Measurements from ENCODE around the gene TXK.

The TXK gene

DNA sequence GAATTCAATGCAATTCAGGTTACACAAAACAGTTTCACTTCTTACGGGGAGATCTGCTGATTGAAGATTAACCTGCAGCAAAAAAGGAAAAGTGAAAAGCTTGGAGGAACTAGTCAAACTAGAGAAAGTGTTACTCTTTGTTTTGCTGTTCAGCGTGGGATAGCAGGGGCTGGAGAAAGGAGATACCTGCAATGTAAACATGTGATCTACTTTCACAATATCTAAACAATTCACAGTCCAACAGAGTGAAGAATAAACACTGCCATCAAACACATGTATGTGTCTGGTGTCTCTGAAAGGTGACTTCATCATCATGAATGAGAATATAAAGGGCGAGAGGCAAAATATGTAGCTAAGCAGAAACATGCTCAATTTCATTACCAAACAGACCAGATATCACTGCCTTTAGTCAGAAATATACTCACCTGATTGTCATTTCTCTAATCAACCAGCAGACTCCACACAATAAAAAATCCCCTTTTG is 91.0 kb downstream of the TXK start:
- TF ChIP-seq ZNF274 (IDR thresholded peaks at IDR 0.05; ENCODE audit: low read depth, low read length): no peak
- H3K4me3 ChIP-seq (ENCODE audit: low read length): no peak overlapping the region

DNA sequence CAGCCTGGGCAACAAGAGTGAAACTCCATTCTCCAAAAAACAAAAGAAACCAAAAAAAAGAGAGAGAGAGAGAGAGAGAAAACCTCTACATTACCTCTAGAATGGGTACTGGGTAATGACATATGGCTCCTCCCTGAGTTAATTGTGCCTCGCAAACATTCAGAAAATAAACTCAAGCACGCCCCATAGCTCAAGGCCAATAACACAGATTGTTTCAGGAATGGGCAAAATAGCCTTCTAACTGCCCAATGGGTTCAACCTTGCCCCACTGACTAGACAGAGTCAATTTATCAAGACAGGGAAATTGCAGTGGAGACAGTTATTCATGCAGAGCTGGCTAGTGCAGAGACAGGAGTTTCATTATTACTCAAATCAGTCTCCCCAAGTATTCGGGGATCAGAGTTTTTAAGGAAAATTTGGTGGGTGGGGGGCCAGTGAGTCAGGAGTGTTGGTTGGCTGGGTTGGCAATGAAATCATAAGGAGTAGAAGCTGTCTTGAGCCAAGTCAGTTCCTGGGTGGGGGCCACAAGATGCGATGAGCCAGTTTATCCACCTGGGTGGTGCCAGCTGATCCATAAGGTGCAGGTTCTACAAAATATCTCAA is 92.4 kb downstream of the TXK start:
- no peak for TF ChIP-seq ZNF274 (IDR thresholded peaks at IDR 0.05; ENCODE audit: low read depth, low read length)
- H3K4me3 ChIP-seq (ENCODE audit: low read length): no peak overlapping the region

DNA sequence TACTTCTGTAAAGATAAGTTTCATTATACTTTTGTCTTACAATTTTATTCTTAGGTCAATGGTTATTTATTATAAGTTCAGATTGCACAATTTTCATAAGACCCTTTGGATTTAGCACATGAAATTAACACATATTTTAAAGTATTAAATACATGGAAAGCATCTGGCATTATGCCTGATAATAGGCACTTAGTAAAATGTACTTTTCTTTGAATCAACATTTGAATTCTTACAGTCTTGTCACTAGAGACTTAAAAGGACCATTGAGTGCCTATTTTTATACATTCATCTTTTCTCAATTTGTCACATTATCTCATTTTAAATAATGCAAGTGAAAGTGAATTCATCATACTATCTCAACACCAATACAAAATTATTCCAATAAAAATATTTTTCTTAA is 94.5 kb downstream of the TXK start:
- no peak overlapping the region for H3K4me3 ChIP-seq (ENCODE audit: low read length)
- TF ChIP-seq ZNF274 (IDR thresholded peaks at IDR 0.05; ENCODE audit: low read depth, low read length): no peak

DNA sequence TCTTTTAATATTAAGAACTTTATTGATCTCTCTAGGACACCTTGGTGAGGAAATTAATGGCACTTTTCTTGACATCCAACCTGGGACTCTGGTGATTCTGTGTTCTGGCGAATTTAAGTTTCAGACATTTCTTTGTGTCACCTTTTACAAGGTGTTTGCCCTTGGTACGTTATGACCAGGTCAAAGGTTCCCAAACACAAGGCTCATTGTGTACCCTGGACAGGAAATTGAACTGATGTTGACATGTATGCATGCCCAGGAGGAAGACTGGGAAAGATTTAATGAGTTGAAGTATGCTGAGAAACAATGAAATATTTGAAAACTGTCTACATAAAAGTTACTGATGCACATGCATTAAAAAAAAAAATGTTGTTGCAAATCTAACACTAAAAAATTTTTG is 95.4 kb downstream of the TXK start:
- no peak for TF ChIP-seq ZNF274 (IDR thresholded peaks at IDR 0.05; ENCODE audit: low read depth, low read length)
- H3K4me3 ChIP-seq (ENCODE audit: low read length): no peak overlapping the region

DNA sequence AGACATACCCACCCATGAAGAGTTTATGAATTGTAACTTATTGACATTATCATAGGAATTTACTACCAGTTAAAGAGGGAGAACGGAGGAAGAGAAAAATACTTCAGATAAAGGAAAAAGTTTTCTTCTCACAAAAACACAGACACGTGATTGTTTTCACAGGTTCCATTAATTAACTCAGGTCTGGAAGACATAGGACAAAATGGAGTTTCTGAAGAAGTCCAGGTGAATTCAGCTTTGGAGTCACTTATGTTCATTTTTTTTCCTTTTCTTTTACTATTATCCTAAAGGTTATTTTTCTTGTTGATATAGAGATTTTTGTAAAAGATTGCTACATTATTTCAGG is 97.0 kb downstream of the TXK start:
- no peak for TF ChIP-seq ZNF274 (IDR thresholded peaks at IDR 0.05; ENCODE audit: low read depth, low read length)
- H3K4me3 ChIP-seq (ENCODE audit: low read length): no peak overlapping the region

DNA sequence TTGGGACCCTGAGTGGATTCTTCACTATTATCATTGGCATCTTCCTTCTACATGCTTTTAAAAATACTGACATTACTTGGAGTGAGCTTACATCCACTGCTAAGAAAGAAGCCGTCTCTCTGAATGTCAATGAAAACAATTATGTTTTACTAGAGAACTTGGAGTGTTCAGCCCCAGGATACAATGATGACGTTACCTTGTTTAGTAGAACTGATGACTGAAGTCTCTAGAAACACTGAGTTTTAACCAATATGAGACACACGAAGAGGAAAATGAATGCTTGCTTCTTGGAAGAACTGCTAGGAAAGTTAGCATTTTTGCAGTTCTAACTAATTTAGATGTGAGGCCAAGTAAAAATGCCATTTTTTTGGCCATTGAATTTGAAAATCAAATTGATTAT is 98.1 kb downstream of the TXK start:
- TF ChIP-seq ZNF274 (IDR thresholded peaks at IDR 0.05; ENCODE audit: low read depth, low read length): no peak
- no peak overlapping the region for H3K4me3 ChIP-seq (ENCODE audit: low read length)

DNA sequence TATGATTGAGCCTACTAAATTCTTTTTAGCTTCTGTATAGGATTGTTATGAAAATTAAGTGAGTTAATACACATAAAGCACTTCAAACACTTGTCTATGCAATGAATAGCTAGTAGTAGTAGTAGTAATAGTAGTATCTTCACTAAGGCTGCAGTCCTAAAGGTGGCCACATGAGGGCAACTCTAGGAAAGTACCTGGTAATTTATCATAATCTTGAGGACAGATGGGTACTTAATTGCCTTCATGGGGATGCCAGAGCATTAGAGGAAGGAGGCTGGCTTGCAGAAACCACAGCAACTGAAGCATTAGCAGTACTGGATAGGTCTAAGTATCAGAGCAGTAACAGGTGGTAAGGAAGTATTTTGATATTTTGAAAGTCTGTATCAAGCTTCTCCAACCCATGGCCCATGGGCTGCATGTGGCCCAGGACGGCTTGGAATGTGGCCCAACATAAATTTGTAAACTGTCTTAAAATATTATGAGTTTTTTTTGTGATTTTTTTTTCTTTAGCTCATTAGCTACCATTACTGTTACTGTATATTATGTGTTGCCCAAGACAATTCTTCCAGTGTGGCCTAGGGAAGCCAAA is 100.1 kb downstream of the TXK start:
- H3K4me3 ChIP-seq (ENCODE audit: low read length): no peak overlapping the region
- no peak for TF ChIP-seq ZNF274 (IDR thresholded peaks at IDR 0.05; ENCODE audit: low read depth, low read length)

DNA sequence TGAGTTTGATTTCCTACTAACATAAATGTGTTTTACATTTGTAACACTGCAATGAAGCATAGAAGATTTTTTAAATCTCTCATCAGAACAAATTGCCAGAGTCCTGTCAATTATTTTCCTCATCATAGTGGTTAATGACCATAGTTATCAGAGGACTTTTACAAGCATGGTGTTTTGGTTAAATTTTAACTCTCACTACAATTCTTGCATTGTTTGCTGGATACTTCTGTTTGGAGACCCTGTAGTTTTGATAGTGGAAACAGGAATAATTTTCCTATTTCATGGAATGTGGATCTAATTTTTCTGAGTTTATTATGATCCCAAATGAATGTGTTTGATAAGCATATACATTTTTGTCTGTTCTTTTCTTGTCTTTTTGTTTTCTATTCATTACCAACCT is 100.6 kb downstream of the TXK start:
- no peak overlapping the region for H3K4me3 ChIP-seq (ENCODE audit: low read length)
- no peak for TF ChIP-seq ZNF274 (IDR thresholded peaks at IDR 0.05; ENCODE audit: low read depth, low read length)

DNA sequence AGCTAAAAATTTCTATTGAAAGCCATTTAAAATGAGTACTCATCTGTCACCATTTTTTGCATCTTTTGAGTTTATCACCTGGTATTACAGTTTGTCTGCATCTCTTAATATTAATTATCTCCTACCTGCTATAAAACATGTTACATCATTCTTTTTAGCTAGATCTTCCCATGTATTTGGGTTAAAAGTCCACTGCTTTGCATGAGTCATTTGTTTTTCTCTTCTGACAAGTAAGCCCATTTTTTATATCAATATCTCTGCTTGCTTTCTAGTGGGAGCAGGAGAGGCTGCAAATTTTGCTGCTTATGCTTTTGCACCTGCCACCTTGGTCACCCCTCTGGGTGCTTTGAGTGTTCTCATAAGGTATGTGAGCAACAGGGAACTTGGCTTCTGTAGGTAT is 101.3 kb downstream of the TXK start:
- no peak overlapping the region for H3K4me3 ChIP-seq (ENCODE audit: low read length)
- no peak for TF ChIP-seq ZNF274 (IDR thresholded peaks at IDR 0.05; ENCODE audit: low read depth, low read length)

DNA sequence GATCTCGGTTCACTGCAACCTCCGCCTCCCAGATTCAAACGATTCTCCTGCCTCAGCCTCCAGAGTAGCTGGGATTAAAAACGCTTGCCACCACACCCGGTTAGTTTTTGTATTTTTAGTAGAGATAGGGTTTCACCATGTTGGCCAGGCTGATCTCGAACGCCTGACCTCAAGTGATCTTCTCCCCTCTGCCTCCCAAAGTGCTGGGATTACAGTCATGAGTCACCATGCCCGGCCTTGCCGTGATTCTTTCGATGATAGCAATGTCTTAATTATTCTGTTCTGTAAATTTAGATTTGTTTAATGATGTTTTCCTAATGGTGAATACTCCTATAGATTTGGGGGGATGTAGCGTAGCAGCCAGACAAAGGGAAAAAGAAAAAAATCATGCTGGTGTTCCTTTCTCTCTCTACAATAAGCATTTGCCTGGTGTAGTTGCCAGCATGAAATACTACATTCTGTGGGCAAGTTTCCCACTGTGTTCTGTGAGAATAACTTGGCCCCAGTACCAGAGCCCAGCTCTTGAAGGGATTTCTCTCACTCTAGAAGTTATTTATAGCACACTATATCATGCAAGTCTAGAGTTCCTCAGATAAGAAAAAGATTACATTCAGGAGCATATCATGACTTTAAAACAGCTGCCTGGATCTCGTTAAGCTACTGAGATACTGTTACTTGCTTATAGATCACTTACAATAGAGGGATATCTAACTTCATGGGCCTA is 102.1 kb downstream of the TXK start:
- TF ChIP-seq ZNF274 (IDR thresholded peaks at IDR 0.05; ENCODE audit: low read depth, low read length): no peak
- H3K4me3 ChIP-seq (ENCODE audit: low read length): no peak overlapping the region

DNA sequence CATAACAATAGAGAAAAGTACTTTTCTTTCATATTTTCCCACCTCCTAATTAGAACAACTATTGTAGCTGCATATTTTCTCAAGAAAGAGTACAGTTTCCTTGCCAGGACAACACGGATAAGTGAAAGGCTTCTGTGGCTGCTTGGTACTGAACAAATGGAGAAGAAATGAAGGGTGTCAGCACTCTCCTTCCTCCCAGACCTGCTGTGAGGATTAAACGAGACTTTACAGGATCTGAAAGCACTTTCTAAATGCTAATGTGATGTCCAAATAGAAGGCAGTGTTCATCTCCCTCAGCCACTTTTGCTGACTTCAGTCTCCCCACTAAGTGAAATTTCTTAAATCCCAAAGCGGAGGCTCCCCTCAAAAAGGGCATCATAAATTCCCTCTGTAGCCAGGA is 103.6 kb downstream of the TXK start:
- H3K4me3 ChIP-seq (ENCODE audit: low read length): no peak overlapping the region
- TF ChIP-seq ZNF274 (IDR thresholded peaks at IDR 0.05; ENCODE audit: low read depth, low read length): no peak

DNA sequence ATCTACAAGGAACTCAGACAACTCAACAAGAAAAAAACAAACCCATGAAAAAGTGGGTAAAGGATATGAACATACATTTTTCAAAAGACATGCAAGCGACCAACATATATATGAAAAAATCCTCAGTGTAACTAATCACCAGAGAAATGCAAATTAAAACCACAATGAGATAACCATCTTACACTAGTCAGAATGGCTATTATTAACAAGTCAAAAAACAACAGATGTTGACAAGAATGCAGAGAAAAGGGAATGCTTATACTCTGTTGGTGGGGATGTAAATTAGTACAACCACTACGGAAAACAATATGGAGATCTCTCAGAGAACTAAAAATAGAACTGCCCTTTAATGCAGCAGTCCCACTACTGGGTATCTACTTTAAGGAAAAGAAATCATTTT is 105.4 kb downstream of the TXK start:
- no peak for TF ChIP-seq ZNF274 (IDR thresholded peaks at IDR 0.05; ENCODE audit: low read depth, low read length)
- H3K4me3 ChIP-seq (ENCODE audit: low read length): no peak overlapping the region

DNA sequence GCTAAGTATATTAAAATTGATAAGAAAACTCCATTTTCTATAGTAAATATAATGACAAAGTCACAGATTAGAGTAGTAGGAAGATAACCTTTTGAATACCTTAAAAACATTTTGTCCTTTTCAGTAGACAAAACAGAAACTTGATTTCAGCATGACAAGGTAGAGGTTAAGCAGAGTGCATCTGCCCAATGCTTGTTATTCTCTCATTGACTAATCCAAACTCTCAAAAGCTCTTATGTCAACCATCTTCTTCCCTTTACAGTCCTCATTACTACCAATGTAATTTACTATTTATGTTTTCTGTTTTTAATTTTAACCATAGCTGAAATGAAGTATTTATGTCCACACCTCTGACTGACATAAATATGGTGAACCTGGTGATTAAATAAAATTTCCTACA is 106.4 kb downstream of the TXK start:
- TF ChIP-seq ZNF274 (IDR thresholded peaks at IDR 0.05; ENCODE audit: low read depth, low read length): no peak
- no peak overlapping the region for H3K4me3 ChIP-seq (ENCODE audit: low read length)

DNA sequence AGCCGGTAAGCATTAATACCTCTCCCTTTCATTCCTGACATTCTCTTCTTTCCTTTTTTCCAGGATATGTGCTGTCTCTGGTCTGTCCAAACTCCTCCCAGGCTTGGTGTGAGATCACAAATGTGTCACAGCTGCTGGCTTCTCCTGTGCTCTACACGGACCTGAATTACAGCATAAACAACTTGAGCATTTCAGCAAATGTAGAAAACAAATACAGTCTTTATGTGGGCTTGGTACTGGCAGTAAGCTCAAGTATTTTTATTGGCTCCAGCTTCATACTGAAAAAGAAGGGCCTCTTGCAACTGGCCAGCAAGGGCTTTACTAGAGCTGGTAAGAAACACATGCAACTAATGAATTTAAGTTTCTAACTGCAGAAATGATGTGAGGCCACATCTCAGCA is 109.0 kb downstream of the TXK start:
- H3K4me3 ChIP-seq (ENCODE audit: low read length): no peak overlapping the region
- no peak for TF ChIP-seq ZNF274 (IDR thresholded peaks at IDR 0.05; ENCODE audit: low read depth, low read length)

DNA sequence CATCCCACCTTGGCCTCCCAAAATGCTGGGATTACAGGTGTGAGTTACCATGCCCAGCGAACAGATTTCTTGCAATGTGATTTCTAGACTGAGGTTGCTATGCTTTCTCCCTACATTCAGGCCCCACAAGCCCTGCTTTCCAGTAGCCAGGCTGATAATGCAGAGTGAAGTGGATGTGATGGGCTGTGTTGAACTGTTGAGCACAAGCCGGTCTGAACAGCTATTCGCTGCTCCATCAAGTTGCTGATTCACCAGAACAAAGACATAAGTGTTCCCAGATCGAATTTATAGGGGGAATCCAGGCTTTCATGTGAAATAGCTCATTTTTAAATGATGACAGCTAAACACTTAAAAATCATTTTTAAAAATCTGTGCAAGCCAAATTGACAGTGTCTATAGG is 109.5 kb downstream of the TXK start:
- H3K4me3 ChIP-seq (ENCODE audit: low read length): no peak overlapping the region
- TF ChIP-seq ZNF274 (IDR thresholded peaks at IDR 0.05; ENCODE audit: low read depth, low read length): no peak

Data from GM08714 (cell line).